Gastroesophageal sphincter (tissue), 4 donors: ENCODE measurements around the gene SPDYA. TPM values are rescaled to one million over a fixed set of nuclear protein-coding genes. Genes with fewer than 3 reads are reported as not detected.

Experiments used
- ATAC-seq: fragments of 150-250 bp; one replicate; pipeline ENCODE4 v1.9.1; 2016; ENCODE audit warnings: mild to moderate bottlenecking, moderate library complexity
- H3K27ac ChIP-seq, 4 donors: fragments of 200-600 bp; sonication (generic) in 3 of 4; 1 replicate in 3 of 4; 2 replicates in 1 of 4; pipeline ENCODE4 v1.5.1; 2016 to 2019
- H3K27me3 ChIP-seq: fragments of 200-600 bp; sonication (generic); one replicate; pipeline ENCODE4 v1.5.1; 2019
- H3K36me3 ChIP-seq, 2 donors: fragments of 200-600 bp; sonication (generic); one replicate each; pipeline ENCODE4 v1.5.1; 2019; ENCODE audit warnings: control low read depth in 1 of 2
- H3K4me1 ChIP-seq, 3 donors: fragments of 200-600 bp; sonication (generic); 1 replicate in 2 of 3; 2 replicates in 1 of 3; pipeline ENCODE4 v1.5.1; 2016 to 2019; ENCODE audit warnings: control low read depth in 2 of 3
- H3K4me3 ChIP-seq, 2 donors: fragments of 200-600 bp; sonication (generic); one replicate each; pipeline ENCODE4 v1.5.1; 2019; ENCODE audit warnings: mild to moderate bottlenecking in 1 of 2, moderate library complexity in 1 of 2
- H3K9me3 ChIP-seq, 3 donors: fragments of 200-600 bp; sonication (generic); one replicate each; pipeline ENCODE4 v1.5.1; 2017 to 2019; ENCODE audit warnings: control low read depth in 2 of 3
- CTCF ChIP-seq, 4 experiments: fragments of 200-600 bp in 2 of 4; fragments of 450-650 bp in 2 of 4; sonication (generic) in 1 of 4; IDR thresholded peaks; one replicate each; pipeline ENCODE4 v1.5.1; 2017 to 2019; ENCODE audit warnings: antibody characterized with exemption in 4 of 4, mild to moderate bottlenecking in 2 of 4, moderate library complexity in 2 of 4
- EP300 ChIP-seq: sonication (generic); formaldehyde crosslinking; IDR thresholded peaks from one replicate; pipeline ENCODE4 v1.6.1; 2017; ENCODE audit warnings: antibody characterized with exemption, mild to moderate bottlenecking
- POLR2A ChIP-seq, 2 donors: fragments of 450-650 bp; IDR thresholded peaks; one replicate each; pipeline ENCODE4 v1.6.1; 2017; ENCODE audit warnings: antibody characterized with exemption in 2 of 2, mild to moderate bottlenecking in 2 of 2, moderate library complexity in 1 of 2
- POLR2AphosphoS5 ChIP-seq: sonication (generic); formaldehyde crosslinking; IDR thresholded peaks from one replicate; pipeline ENCODE4 v1.6.1; 2017; ENCODE audit warnings: antibody characterized with exemption
- WGBS, 2 donors: methylation state at CpG; one replicate each; pipeline ENCODE4 v1.1.5; 2018; ENCODE audit warnings: low coverage in 1 of 2; 5-methylcytosine and 5-hydroxymethylcytosine counted together
- total RNA-seq, 4 donors: library from RNA; depleted of rRNA; stranded (reverse); fragments of >200 nt; gene quantifications; one replicate each; pipeline ENCODE4 v1.1.0, GENCODE V29; 2016

SPDYA gene
- total RNA-seq, 4 donors from 2014 or later, result 1.0 to 3.9 (median 2.1) TPM

- Histone ChIP-seq H3K4me3 (no peak overlapping the region), H3K9me3 (no peaks in the 10 kb centered on the region), H3K27ac (no peak overlapping the region), H3K27me3 (no peaks in the 10 kb centered on the region), H3K36me3 (no peaks in the 10 kb centered on the region), H3K4me1 (peaks cover 0 to 6% (median 0%) of the 10 kb centered on the region in 3 donors)
- 5 to 8% methylated on average over 4 to 6 of the region's 8 CpGs for WGBS, 2 donors
- peak; percentile 78 for ATAC-seq
- TF ChIP-seq CTCF (IDR thresholded peaks at IDR 0.05) (peak; percentile 60 to 80 (median 74)), EP300 (no peak)
These were observed 10.8 kb downstream of the SPDYA start for GRCh38 chr2:28821295-28821958.

- Histone ChIP-seq H3K27ac (no peak overlapping the region), H3K27me3 (no peaks in the 10 kb centered on the region), H3K9me3 (no peaks in the 10 kb centered on the region), H3K36me3 (no peaks in the 10 kb centered on the region), H3K4me1 (peaks cover 0 to 6% (median 0%) of the 10 kb centered on the region in 3 donors), H3K4me3 (no peak overlapping the region)
- no peak for TF ChIP-seq POLR2A (IDR thresholded peaks at IDR 0.05)
- no peak for ATAC-seq
These were observed 11.4 kb downstream of the SPDYA start for GRCh38 chr2:28822036-28822435.

GRCh38 chr2:28824207-28824606, 13.6 kb downstream of the SPDYA start:
- 100% methylated on average over 2 of the region's 2 CpGs for WGBS, 2 donors
- Histone ChIP-seq H3K9me3 (no peaks in the 10 kb centered on the region), H3K4me1 (peaks cover 0 to 6% (median 0%) of the 10 kb centered on the region in 3 donors), H3K36me3 (no peaks in the 10 kb centered on the region), H3K27ac (no peak overlapping the region), H3K27me3 (no peaks in the 10 kb centered on the region), H3K4me3 (no peak overlapping the region)
- no peak for ATAC-seq
- TF ChIP-seq POLR2AphosphoS5, result no peak
- TF ChIP-seq POLR2A (IDR thresholded peaks at IDR 0.05), result no peak
- TF ChIP-seq CTCF (IDR thresholded peaks at IDR 0.05), result no peak
- TF ChIP-seq EP300, result no peak

GRCh38 chr2:28824870-28825269, 14.2 kb downstream of the SPDYA start:
- Histone ChIP-seq H3K4me3 (no peak overlapping the region), H3K27ac (no peak overlapping the region), H3K36me3 (no peaks in the 10 kb centered on the region), H3K9me3 (no peaks in the 10 kb centered on the region), H3K27me3 (no peaks in the 10 kb centered on the region), H3K4me1 (peaks cover 0 to 6% (median 0%) of the 10 kb centered on the region in 3 donors)
- no peak for ATAC-seq
- TF ChIP-seq POLR2AphosphoS5 (no peak), EP300 (no peak), POLR2A (IDR thresholded peaks at IDR 0.05) (no peak), CTCF (IDR thresholded peaks at IDR 0.05) (no peak)

GRCh38 chr2:28828382-28828781, 17.7 kb downstream of the SPDYA start:
- no peak for ATAC-seq
- Histone ChIP-seq H3K36me3 (no peaks in the 10 kb centered on the region), H3K27me3 (no peaks in the 10 kb centered on the region), H3K4me3 (no peak overlapping the region), H3K4me1 (no peaks in the 10 kb centered on the region), H3K27ac (no peak overlapping the region), H3K9me3 (no peaks in the 10 kb centered on the region)
- 88% methylated on average over 2 of the region's 2 CpGs for WGBS, 2 donors
- no peak for TF ChIP-seq CTCF (IDR thresholded peaks at IDR 0.05)
